ENCODE data around the gene PLOD3.

GRCh38 chr7:101225650-101226049, 8.3 kb upstream of the PLOD3 start:
- TF ChIP-seq PCBP1 (IDR thresholded peaks at IDR 0.05; ENCODE audit: low read depth, low read length, poor library complexity, severe bottlenecking) (no peak), POLR2AphosphoS2 (IDR thresholded peaks at IDR 0.05; ENCODE audit: low read length) (no peak), ZNF274 (IDR thresholded peaks at IDR 0.05; ENCODE audit: borderline replicate concordance, low read depth, low read length) (no peak), POLR2A (conservative IDR thresholded peaks at IDR 0.05) (no peak), ZNF23 (CRISPR knock-in tag; IDR thresholded peaks at IDR 0.05) (no peak), PTRF (tag; IDR thresholded peaks at IDR 0.05) (no peak), CTCF (IDR thresholded peaks at IDR 0.05 in 2 of 3, conservative IDR thresholded peaks at IDR 0.05 in 1 of 3; ENCODE audit: insufficient read depth in 2 of 3, low read depth in 1 of 3, low read length in 3 of 3) (no peak), ZNF133 (CRISPR knock-in tag; IDR thresholded peaks at IDR 0.05) (no peak), ATF7 (IDR thresholded peaks at IDR 0.05) (no peak), ETV6 (IDR thresholded peaks at IDR 0.05; ENCODE audit: borderline replicate concordance in 1 of 2, low read depth in 2 of 2, low read length in 1 of 2) (no peak), ETV6 (CRISPR knock-in tag; IDR thresholded peaks at IDR 0.05; ENCODE audit: borderline replicate concordance) (no peak), ZKSCAN8 (CRISPR knock-in tag; IDR thresholded peaks at IDR 0.05) (no peak), E2F6 (IDR thresholded peaks at IDR 0.05; ENCODE audit: borderline replicate concordance in 1 of 2, extremely low read depth in 1 of 2, insufficient read depth in 1 of 2, insufficient read length in 1 of 2, low read depth in 1 of 2, low read length in 1 of 2, poor library complexity in 1 of 2, severe bottlenecking in 1 of 2) (no peak), MXI1 (IDR thresholded peaks at IDR 0.05; ENCODE audit: low read depth, low read length) (no peak), CBX1 (IDR thresholded peaks at IDR 0.05; ENCODE audit: low read depth) (no peak)

All from K562 (cell line).